Stimulated activated CD8-positive, alpha-beta memory T cell treated with anti-CD3 and anti-CD28 coated beads, Interleukin-7, amount 100 ng/mL, for 1 hour (primary cell): ENCODE results near the gene DRC3.
"Not testable (repeated sequence)": the region's sequence is repeated elsewhere in the genome, so short reads cannot be mapped to it uniquely, and the experiment has no call there.

Experiments
- DNase-seq, 2 donors: peaks; one replicate each; pipeline ENCODE4 v3.0.0-alpha.2; 2020; ENCODE audit warnings: low read depth in 2 of 2

Gene DRC3

GRCh38 chr17:17972126-17972951, at the start of gene DRC3, which contains the start of gene TOM1L2:
Gene DRC3, plus strand, starts transcription at chr17:17972862. Its CDS starts 4,737 bp downstream, at chr17:17977599.
Gene TOM1L2, minus strand, starts transcription at chr17:17972400. Its CDS starts 87 bp downstream, at chr17:17972313.
- DNase-seq, result peak; percentile 98 to 99

- no peak for DNase-seq
Measured at GRCh38 chr17:17924131-17924856, 48.4 kb upstream of the DRC3 start.

GRCh38 chr17:17924857-17925250, 47.8 kb upstream of the DRC3 start:
- DNase-seq, result no peak

GRCh38 chr17:17926036-17926435, 46.6 kb upstream of the DRC3 start:
- DNase-seq, result no peak

GRCh38 chr17:17926840-17927449, 45.7 kb upstream of the DRC3 start:
- no peak for DNase-seq

- DNase-seq, result no peak
Measured at GRCh38 chr17:17928398-17929287, 44.0 kb upstream of the DRC3 start.

- no peak for DNase-seq
Measured at GRCh38 chr17:17929655-17930380, 42.8 kb upstream of the DRC3 start.

GRCh38 chr17:17930674-17931073, 42.0 kb upstream of the DRC3 start:
- no peak for DNase-seq

GRCh38 chr17:17931159-17931558, 41.5 kb upstream of the DRC3 start:
- no peak for DNase-seq

- no peak for DNase-seq
Measured at GRCh38 chr17:17933775-17934174, 38.9 kb upstream of the DRC3 start.

GRCh38 chr17:17934214-17934613, 38.4 kb upstream of the DRC3 start:
- no peak for DNase-seq

- DNase-seq, result no peak
Measured at GRCh38 chr17:17934806-17935205, 37.9 kb upstream of the DRC3 start.

GRCh38 chr17:17935321-17936271, 37.1 kb upstream of the DRC3 start:
- DNase-seq, result no peak

- no peak for DNase-seq
Measured at GRCh38 chr17:17937201-17937853, 35.3 kb upstream of the DRC3 start.

- DNase-seq, result no peak
Measured at GRCh38 chr17:17937958-17938357, 34.7 kb upstream of the DRC3 start.

- no peak for DNase-seq
Measured at GRCh38 chr17:17938388-17939107, 34.1 kb upstream of the DRC3 start.

GRCh38 chr17:17939941-17940340, 32.7 kb upstream of the DRC3 start:
- DNase-seq, result not testable (repeated sequence)

- DNase-seq, result no peak
Measured at GRCh38 chr17:17940441-17940911, 32.2 kb upstream of the DRC3 start.
